ENCODE data around the gene SEM1. TPM values are rescaled to one million over a fixed set of nuclear protein-coding genes. Genes with fewer than 3 reads are reported as not detected.

The SEM1 gene
- total RNA-seq, 1 experiment from 2014 or later, result 79.9 TPM

DNA sequence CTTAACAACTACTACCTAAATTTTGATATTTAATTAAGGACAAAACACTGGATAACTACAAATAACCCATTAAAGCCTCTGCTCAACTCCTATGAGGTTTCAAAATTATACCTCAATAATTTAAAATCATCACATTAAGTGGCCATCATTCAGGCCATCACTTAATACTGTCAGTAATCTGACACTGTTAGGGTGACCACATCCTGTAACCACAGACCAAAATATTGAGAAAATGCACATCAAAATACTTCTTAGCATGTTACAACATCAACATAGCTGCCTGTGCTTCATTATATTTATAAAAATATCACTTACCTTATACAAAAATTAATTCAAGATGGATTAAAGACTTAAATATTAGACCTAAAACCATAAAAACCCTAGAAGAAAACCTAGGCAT is 23.3 kb downstream of the SEM1 start:
- H3K79me1 ChIP-seq (ENCODE audit: insufficient read depth, low read depth, low read length, poor library complexity, severe bottlenecking), result peaks cover 2% of the 10 kb centered on the region
- TF ChIP-seq, protein P1, sequence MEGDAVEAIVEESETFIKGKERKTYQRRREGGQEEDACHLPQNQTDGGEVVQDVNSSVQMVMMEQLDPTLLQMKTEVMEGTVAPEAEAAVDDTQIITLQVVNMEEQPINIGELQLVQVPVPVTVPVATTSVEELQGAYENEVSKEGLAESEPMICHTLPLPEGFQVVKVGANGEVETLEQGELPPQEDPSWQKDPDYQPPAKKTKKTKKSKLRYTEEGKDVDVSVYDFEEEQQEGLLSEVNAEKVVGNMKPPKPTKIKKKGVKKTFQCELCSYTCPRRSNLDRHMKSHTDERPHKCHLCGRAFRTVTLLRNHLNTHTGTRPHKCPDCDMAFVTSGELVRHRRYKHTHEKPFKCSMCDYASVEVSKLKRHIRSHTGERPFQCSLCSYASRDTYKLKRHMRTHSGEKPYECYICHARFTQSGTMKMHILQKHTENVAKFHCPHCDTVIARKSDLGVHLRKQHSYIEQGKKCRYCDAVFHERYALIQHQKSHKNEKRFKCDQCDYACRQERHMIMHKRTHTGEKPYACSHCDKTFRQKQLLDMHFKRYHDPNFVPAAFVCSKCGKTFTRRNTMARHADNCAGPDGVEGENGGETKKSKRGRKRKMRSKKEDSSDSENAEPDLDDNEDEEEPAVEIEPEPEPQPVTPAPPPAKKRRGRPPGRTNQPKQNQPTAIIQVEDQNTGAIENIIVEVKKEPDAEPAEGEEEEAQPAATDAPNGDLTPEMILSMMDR (conservative IDR thresholded peaks at IDR 0.05), result no peak
- no peaks in the 10 kb centered on the region for H3K4me1 Mint-ChIP-seq

More for the DNA sequence above, 23.3 kb downstream of the SEM1 start:
- Histone ChIP-seq H3K4me1 (ENCODE audit: insufficient read depth, low read length) (no peaks in the 10 kb centered on the region), H3K9ac (ENCODE audit: extremely low read depth, insufficient read length, low read length) (no peak overlapping the region), H2BK20ac (ENCODE audit: low read depth, low read length, poor library complexity, severe bottlenecking) (no peak overlapping the region), H3K56ac (ENCODE audit: insufficient read length, low read depth, low read length) (no peak overlapping the region), H3K4ac (ENCODE audit: low read depth, low read length) (no peak overlapping the region), H3K14ac (ENCODE audit: insufficient read depth, low read length) (no peak overlapping the region), H4K20me1 (ENCODE audit: control insufficient read depth, insufficient read depth, insufficient read length) (no peaks in the 10 kb centered on the region), H2BK15ac (ENCODE audit: low read depth, low read length) (no peak overlapping the region), H4K5ac (ENCODE audit: insufficient read length, low read depth, low read length) (no peak overlapping the region), H2BK120ac (ENCODE audit: low read depth, low read length, poor library complexity, severe bottlenecking) (no peak overlapping the region), H3K27ac (ENCODE audit: insufficient read length, low read depth, low read length) (no peak overlapping the region), H3K79me2 (ENCODE audit: insufficient read depth, low read length) (no peaks in the 10 kb centered on the region), H3K23ac (ENCODE audit: insufficient read length, low read depth, low read length) (no peak overlapping the region), H3K23me2 (ENCODE audit: insufficient read length, low read depth, low read length, poor library complexity, severe bottlenecking) (no peaks in the 10 kb centered on the region), H2AK5ac (ENCODE audit: insufficient read length, low read length) (no peak overlapping the region), H3T11ph (ENCODE audit: low read length) (no peak overlapping the region), H4K91ac (ENCODE audit: insufficient read length, low read depth, low read length) (no peak overlapping the region), H2BK5ac (ENCODE audit: insufficient read length, low read length) (no peak overlapping the region), H4K8ac (replicated peaks; ENCODE audit: insufficient read length, low read depth, low read length) (no peak overlapping the region), H2BK12ac (ENCODE audit: insufficient read length, low read depth, low read length) (no peak overlapping the region), H3K4me2 (ENCODE audit: insufficient read depth, insufficient read length, low read length) (no peak overlapping the region), H3K27me3 (ENCODE audit: insufficient read depth, low read length) (no peaks in the 10 kb centered on the region), H3K18ac (ENCODE audit: insufficient read length, low read depth, low read length) (no peak overlapping the region), H3K9me3 (ENCODE audit: control insufficient read depth, low read depth, low read length) (no peaks in the 10 kb centered on the region), H2AFZ (ENCODE audit: low read length) (no peak overlapping the region)
- peaks cover 37 to 42% (median 39%) of the 10 kb centered on the region in 3 experiments for H3K36me3 Mint-ChIP-seq (ENCODE audit: insufficient read depth in 1 of 3, low read depth in 3 of 3)
- no peaks in the 10 kb centered on the region; the same call in 1 of the 2 replicates for H3K27me3 Mint-ChIP-seq (ENCODE audit: low read depth)
- no peak overlapping the region for H3K4me3 Mint-ChIP-seq
- no peak overlapping the region for H3K27ac Mint-ChIP-seq
- no peak for DNase-seq
- peaks cover 2 to 7% of the 10 kb centered on the region in 2 experiments; a peak in 4 of 5 replicates for H3K9me3 Mint-ChIP-seq

Data from H9 (cell line).